Progenitor cell of endocrine pancreas (in vitro differentiated cells): Measurements from ENCODE around the gene BCL2. TPM values are rescaled to one million over a fixed set of nuclear protein-coding genes. Genes with fewer than 3 reads are reported as not detected.

Experiments
- DNase-seq: peaks from one replicate; pipeline ENCODE4 v3.0.0; 2021; ENCODE audit warnings: low spot score; ENCODE audit not compliant: unreplicated experiment
- H3K27ac Mint-ChIP-seq: 2 replicates; pipeline ENCODE4 v1.8.0; 2021; ENCODE audit warnings: mild to moderate bottlenecking, moderate library complexity, mixed read lengths
- H3K27me3 Mint-ChIP-seq: 2 replicates; pipeline ENCODE4 v1.8.0; 2021; ENCODE audit warnings: mixed read lengths
- H3K36me3 Mint-ChIP-seq: 2 replicates; pipeline ENCODE4 v1.8.0; 2022; ENCODE audit warnings: mixed read lengths; ENCODE audit not compliant: insufficient read depth
- H3K4me1 Mint-ChIP-seq: 2 replicates; pipeline ENCODE4 v1.8.0; 2021; ENCODE audit warnings: low read depth, mixed read lengths
- H3K4me3 Mint-ChIP-seq: 2 replicates; pipeline ENCODE4 v1.8.0; 2021; ENCODE audit warnings: low read depth, mild to moderate bottlenecking, moderate library complexity, mixed read lengths
- H3K9me3 Mint-ChIP-seq: 2 replicates; pipeline ENCODE4 v1.8.0; 2021; ENCODE audit warnings: low read depth, mixed read lengths
- CTCF ChIP-seq: fragments of 200-600 bp; sonication (generic); IDR thresholded peaks from one replicate; pipeline ENCODE4 v1.5.0; 2021; ENCODE audit warnings: antibody characterized with exemption, mild to moderate bottlenecking; ENCODE audit not compliant: unreplicated experiment
- total RNA-seq: library from RNA; stranded (reverse); gene quantifications from 2 replicates; pipeline ENCODE4 v1.2.1, GENCODE V29; 2021

Gene BCL2
- total RNA-seq, 1 donor from 2014 or later: 3.8 TPM

GRCh38 chr18:63155169-63155852 is 164.3 kb downstream of the BCL2 start:
- Mint-ChIP-seq H3K27ac (peak overlapping the region; percentile 17), H3K9me3 (no peaks in the 10 kb centered on the region), H3K4me3 (peak overlapping the region; percentile 9), H3K36me3 (no peaks in the 10 kb centered on the region), H3K27me3 (peaks cover 42% of the 10 kb centered on the region), H3K4me1 (peaks cover 4% of the 10 kb centered on the region)
- peak; percentile 54 for DNase-seq
- peak; percentile 69 for TF ChIP-seq CTCF

GRCh38 chr18:63154350-63155152 is 165.0 kb downstream of the BCL2 start:
- Mint-ChIP-seq H3K9me3 (no peaks in the 10 kb centered on the region), H3K4me1 (peaks cover 4% of the 10 kb centered on the region), H3K27ac (no peak overlapping the region), H3K36me3 (no peaks in the 10 kb centered on the region), H3K4me3 (no peak overlapping the region), H3K27me3 (peaks cover 43% of the 10 kb centered on the region)
- DNase-seq: no peak
- TF ChIP-seq CTCF: no peak

- Mint-ChIP-seq H3K4me3 (no peak overlapping the region), H3K9me3 (no peaks in the 10 kb centered on the region), H3K4me1 (peaks cover 4% of the 10 kb centered on the region), H3K27me3 (peaks cover 39% of the 10 kb centered on the region), H3K27ac (no peak overlapping the region), H3K36me3 (no peaks in the 10 kb centered on the region)
- DNase-seq: no peak
- TF ChIP-seq CTCF: no peak
Measured at GRCh38 chr18:63152791-63153190, 166.8 kb downstream of the BCL2 start.

GRCh38 chr18:63152096-63152495 is 167.5 kb downstream of the BCL2 start:
- DNase-seq: no peak
- no peaks in the 10 kb centered on the region for H3K9me3 Mint-ChIP-seq
- H3K4me1 Mint-ChIP-seq: peaks cover 2% of the 10 kb centered on the region
- peaks cover 36% of the 10 kb centered on the region for H3K27me3 Mint-ChIP-seq
- H3K36me3 Mint-ChIP-seq: no peaks in the 10 kb centered on the region
- no peak overlapping the region for H3K27ac Mint-ChIP-seq
- TF ChIP-seq CTCF: no peak
- H3K4me3 Mint-ChIP-seq: no peak overlapping the region

- peaks cover 1% of the 10 kb centered on the region for H3K4me1 Mint-ChIP-seq
- TF ChIP-seq CTCF: no peak
Measured at GRCh38 chr18:63151539-63151938, 168.0 kb downstream of the BCL2 start.

More at GRCh38 chr18:63151539-63151938, 168.0 kb downstream of the BCL2 start:
- H3K4me3 Mint-ChIP-seq: no peak overlapping the region
- no peak overlapping the region for H3K27ac Mint-ChIP-seq
- peaks cover 32% of the 10 kb centered on the region for H3K27me3 Mint-ChIP-seq
- DNase-seq: no peak
- H3K36me3 Mint-ChIP-seq: no peaks in the 10 kb centered on the region
- no peaks in the 10 kb centered on the region for H3K9me3 Mint-ChIP-seq
